ENCODE results near the gene ZNF469. TPM values are rescaled to one million over a fixed set of nuclear protein-coding genes. Genes with fewer than 3 reads are reported as not detected.

ZNF469 gene
- total RNA-seq, 1 donor from 2014 or later, result 60.5 TPM

DNA sequence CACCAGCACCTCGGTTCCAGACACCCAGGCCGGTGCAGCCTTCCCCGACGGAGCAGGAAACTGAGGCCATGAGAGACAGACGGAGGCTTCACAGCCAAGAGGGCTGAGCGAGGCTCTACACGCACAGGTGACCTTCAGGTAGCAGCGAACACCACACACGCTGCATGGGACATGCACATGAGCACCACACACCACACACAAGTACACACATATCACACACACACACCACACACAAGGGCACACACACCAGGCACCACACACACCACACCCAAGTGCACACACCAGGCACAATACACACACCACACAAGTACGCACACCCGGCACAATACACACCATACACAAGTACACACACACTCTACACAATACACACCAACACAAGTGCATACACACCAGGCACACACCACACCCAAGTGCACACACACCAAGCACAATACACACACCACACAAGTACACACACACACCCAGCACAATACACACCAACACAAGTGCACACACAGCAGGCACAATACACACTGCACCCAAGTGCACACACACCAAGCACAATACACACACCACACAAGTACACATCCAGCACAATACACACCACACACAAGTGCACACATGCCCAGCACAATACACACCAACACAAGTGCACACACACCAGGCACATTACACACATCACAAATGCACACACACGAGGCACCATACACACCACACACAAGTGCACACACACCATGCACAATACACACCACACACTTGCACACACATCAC, 33.4 kb upstream of the ZNF469 start:
- no peaks in the 10 kb centered on the region for H3K36me3 Mint-ChIP-seq (ENCODE audit: low read depth)
- no peaks in the 10 kb centered on the region for H3K4me1 Mint-ChIP-seq (ENCODE audit: low read depth)
- H3K4me3 Mint-ChIP-seq (ENCODE audit: unreplicated experiment), result no peak overlapping the region
- no peak overlapping the region for H3K27ac Mint-ChIP-seq (ENCODE audit: unreplicated experiment)
- no peaks in the 10 kb centered on the region for H3K27me3 Mint-ChIP-seq (ENCODE audit: low read depth)
- no peak for DNase-seq (ENCODE audit: low spot score)
- TF ChIP-seq, protein P1, sequence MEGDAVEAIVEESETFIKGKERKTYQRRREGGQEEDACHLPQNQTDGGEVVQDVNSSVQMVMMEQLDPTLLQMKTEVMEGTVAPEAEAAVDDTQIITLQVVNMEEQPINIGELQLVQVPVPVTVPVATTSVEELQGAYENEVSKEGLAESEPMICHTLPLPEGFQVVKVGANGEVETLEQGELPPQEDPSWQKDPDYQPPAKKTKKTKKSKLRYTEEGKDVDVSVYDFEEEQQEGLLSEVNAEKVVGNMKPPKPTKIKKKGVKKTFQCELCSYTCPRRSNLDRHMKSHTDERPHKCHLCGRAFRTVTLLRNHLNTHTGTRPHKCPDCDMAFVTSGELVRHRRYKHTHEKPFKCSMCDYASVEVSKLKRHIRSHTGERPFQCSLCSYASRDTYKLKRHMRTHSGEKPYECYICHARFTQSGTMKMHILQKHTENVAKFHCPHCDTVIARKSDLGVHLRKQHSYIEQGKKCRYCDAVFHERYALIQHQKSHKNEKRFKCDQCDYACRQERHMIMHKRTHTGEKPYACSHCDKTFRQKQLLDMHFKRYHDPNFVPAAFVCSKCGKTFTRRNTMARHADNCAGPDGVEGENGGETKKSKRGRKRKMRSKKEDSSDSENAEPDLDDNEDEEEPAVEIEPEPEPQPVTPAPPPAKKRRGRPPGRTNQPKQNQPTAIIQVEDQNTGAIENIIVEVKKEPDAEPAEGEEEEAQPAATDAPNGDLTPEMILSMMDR (IDR thresholded peaks at IDR 0.05), result no peak
- H3K9me3 Mint-ChIP-seq (ENCODE audit: low read depth), result no peaks in the 10 kb centered on the region

- no peaks in the 10 kb centered on the region for H3K36me3 Mint-ChIP-seq (ENCODE audit: low read depth)
- no peaks in the 10 kb centered on the region for H3K4me1 Mint-ChIP-seq (ENCODE audit: low read depth)
- H3K27ac Mint-ChIP-seq (ENCODE audit: unreplicated experiment), result no peak overlapping the region
- DNase-seq (ENCODE audit: low spot score), result peak; percentile 85
- TF ChIP-seq, protein P1 (IDR thresholded peaks at IDR 0.05), result no peak
- no peaks in the 10 kb centered on the region for H3K27me3 Mint-ChIP-seq (ENCODE audit: low read depth)
- no peaks in the 10 kb centered on the region for H3K9me3 Mint-ChIP-seq (ENCODE audit: low read depth)
- no peak overlapping the region for H3K4me3 Mint-ChIP-seq (ENCODE audit: unreplicated experiment)
These were observed 32.6 kb upstream of the ZNF469 start for GRCh38 chr16:88349903-88350900.

GRCh38 chr16:88350922-88351321, 31.8 kb upstream of the ZNF469 start:
- DNase-seq (ENCODE audit: low spot score), result peak; percentile 54
- H3K9me3 Mint-ChIP-seq (ENCODE audit: low read depth), result no peaks in the 10 kb centered on the region
- no peak overlapping the region for H3K4me3 Mint-ChIP-seq (ENCODE audit: unreplicated experiment)
- TF ChIP-seq, protein P1 (IDR thresholded peaks at IDR 0.05), result no peak
- no peak overlapping the region for H3K27ac Mint-ChIP-seq (ENCODE audit: unreplicated experiment)
- no peaks in the 10 kb centered on the region for H3K4me1 Mint-ChIP-seq (ENCODE audit: low read depth)
- no peaks in the 10 kb centered on the region for H3K36me3 Mint-ChIP-seq (ENCODE audit: low read depth)
- no peaks in the 10 kb centered on the region for H3K27me3 Mint-ChIP-seq (ENCODE audit: low read depth)

DNA sequence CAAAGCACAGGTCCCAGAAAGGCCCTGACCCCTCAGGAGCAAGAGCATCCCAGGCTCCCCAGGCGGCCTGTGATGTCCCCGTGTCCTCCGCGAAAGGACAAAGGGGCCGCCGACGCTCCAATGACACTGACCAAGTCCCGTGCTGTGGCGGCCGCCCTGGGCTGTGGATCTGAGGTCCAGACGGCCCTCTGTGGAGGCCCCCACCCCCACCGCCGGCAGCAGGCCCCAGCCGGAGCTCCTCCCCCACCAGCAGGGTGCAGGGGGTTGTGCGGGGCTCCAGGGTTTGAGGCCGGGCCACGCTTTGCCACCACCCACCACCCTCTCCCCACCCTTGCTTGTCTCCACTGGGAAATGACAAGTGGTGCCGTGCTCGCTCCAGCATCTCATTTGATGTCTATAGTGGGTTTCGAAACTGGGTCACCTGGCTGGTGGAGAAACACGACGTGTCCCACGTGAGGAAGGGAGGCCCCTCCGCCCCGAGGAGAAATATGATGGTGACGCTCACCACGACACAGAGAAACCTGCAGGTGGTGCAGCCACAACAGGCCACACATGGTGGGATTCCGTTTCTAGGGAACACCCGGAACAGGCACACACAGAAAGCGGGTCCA, 31.2 kb upstream of the ZNF469 start:
- peak; percentile 77 for DNase-seq (ENCODE audit: low spot score)
- Mint-ChIP-seq H3K9me3 (ENCODE audit: low read depth) (no peaks in the 10 kb centered on the region), H3K4me3 (ENCODE audit: unreplicated experiment) (no peak overlapping the region)

More for the DNA sequence above, 31.2 kb upstream of the ZNF469 start:
- no peaks in the 10 kb centered on the region for H3K36me3 Mint-ChIP-seq (ENCODE audit: low read depth)
- no peaks in the 10 kb centered on the region for H3K27me3 Mint-ChIP-seq (ENCODE audit: low read depth)
- TF ChIP-seq, protein P1 (IDR thresholded peaks at IDR 0.05), result no peak
- H3K27ac Mint-ChIP-seq (ENCODE audit: unreplicated experiment), result no peak overlapping the region
- no peaks in the 10 kb centered on the region for H3K4me1 Mint-ChIP-seq (ENCODE audit: low read depth)

Data from chondrocyte (in vitro differentiated cells).